Muscle layer of colon (tissue), 2 donors: Measurements from ENCODE around the gene CISD1.
"Not testable (repeated sequence)": the region's sequence is repeated elsewhere in the genome, so short reads cannot be mapped to it uniquely, and the experiment has no call there.

Experiments used
- H3K27ac ChIP-seq: one replicate; pipeline ENCODE4 v1.7.0; 2013; ENCODE audit warnings: low read depth, mild to moderate bottlenecking, low read length, moderate library complexity
- H3K27me3 ChIP-seq, 2 donors: one replicate each; pipeline ENCODE4 v1.7.0; 2013; ENCODE audit warnings: low read length in 2 of 2, mild to moderate bottlenecking in 2 of 2; ENCODE audit not compliant: insufficient read depth in 2 of 2, control insufficient read depth in 1 of 2
- H3K36me3 ChIP-seq: one replicate; pipeline ENCODE4 v1.7.0; 2013; ENCODE audit warnings: mild to moderate bottlenecking, low read length; ENCODE audit not compliant: insufficient read depth
- H3K4me1 ChIP-seq: one replicate; pipeline ENCODE4 v1.7.0; 2013; ENCODE audit warnings: mild to moderate bottlenecking, low read length; ENCODE audit not compliant: insufficient read depth
- H3K4me3 ChIP-seq, 2 donors: one replicate each; pipeline ENCODE4 v1.7.0; 2013; ENCODE audit warnings: low read length in 2 of 2, low read depth in 1 of 2, mild to moderate bottlenecking in 1 of 2, moderate library complexity in 1 of 2
- H3K9ac ChIP-seq: one replicate; pipeline ENCODE4 v1.7.0; 2013; ENCODE audit warnings: low read length
- H3K9me3 ChIP-seq: one replicate; pipeline ENCODE4 v1.7.0; 2013; ENCODE audit warnings: mild to moderate bottlenecking, low read length
- donor health status: abdominal sarcoma.
- donor health status: Adenocarcinoma of cecum.

Gene CISD1

DNA sequence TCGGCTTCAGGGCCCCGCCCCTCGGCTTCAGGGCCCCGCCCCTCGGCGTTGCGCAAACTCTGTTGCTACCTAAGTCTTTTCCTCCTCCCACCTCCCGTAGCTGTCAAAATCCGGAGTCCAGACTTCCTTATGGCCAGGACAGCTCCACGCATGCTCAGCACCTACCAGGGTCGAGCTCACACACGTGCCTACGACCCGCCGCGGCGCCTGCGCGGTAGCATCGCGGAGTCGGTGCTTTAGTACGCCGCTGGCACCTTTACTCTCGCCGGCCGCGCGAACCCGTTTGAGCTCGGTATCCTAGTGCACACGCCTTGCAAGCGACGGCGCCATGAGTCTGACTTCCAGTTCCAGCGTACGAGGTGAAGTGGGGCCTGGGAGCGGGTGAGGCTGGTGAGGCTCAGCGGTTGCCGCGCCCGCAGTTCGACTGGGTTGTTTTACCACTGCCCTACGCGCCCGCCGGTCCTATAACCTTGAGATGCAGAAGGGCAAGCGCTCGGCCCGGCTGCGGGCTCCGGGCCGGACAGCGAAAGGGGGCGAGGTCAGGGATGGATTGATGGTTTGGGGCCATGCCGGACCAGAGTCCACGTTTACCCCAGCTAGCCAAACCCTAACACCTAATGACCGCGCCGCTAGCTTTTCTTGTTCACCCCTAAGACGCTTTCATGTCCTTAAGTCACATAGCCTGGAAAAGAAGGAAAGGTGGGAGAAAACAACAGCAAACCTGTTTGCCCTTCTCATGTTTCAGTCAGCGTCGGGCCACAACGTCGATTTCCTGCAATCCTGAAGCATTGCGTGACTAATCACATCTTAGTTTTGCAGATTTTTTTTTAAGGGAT is at the start of gene CISD1:
Gene CISD1, plus strand, starts transcription at position 217 of the 836 bp plus-strand sequence. Its CDS starts 112 bp downstream, at position 329.
- Histone ChIP-seq H3K27ac (peak within 1 kb of the TSS; percentile 95), H3K27me3 (no peaks in the 10 kb centered on the region), H3K4me1 (peaks cover 15% of the 10 kb centered on the region), H3K4me3 (peak within 1 kb of the TSS; percentile 75 to 88), H3K9ac (peak within 1 kb of the TSS; percentile 69), H3K9me3 (no peaks in the 10 kb centered on the region), H3K36me3 (no peaks in the 10 kb centered on the region)

DNA sequence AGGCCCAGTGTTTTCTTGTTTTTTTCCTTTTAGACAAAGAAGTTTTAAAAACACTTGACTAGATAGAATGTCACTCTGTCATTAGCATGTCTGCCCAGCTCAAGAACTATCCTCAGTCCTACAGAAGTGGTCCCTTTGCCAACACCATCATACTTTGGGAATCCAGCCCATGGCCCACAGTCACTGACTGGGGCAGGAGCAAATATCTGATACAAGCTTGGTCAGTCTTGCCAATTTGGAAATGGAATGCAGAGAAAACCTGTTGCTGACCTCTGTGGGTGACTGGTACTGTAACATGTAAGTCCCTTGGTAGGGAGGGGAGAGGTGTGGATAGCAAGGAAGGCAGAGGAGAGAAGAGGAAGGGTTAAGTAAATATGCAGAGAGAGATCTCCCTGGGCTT is 49.1 kb upstream of the CISD1 start:
- H3K4me3 ChIP-seq = no peak overlapping the region

DNA sequence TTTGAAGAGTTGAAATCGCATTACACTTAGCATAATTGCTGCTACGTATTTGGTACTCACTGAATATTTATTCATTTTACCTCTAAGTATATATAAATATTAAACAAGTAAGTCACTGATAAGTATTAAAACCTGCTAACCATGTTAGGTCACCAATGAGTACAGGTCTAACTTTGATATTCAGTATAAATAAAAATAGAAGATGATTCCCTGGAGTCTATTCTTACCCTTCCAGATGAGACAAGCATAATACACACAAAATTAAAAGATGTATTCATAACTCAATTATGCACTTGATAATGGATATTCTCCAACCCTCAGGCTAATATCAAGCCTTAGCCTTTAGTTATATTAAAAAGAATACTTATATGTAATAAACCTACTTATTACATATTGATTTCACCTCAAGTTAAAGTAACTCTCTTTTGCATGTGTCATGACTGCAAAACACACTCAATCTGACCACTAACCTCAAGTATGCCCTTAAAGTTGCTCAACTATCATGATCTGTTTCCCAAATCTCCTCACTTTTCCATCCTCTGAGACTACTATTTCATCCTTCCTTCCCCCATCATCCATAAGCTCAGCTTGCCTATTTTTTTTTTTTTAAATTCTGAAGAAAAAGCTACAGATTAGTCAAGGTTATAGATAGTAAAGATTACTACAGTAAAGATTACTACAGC is 48.1 kb upstream of the CISD1 start:
- peaks cover 2% of the 10 kb centered on the region for H3K36me3 ChIP-seq
- H3K27me3 ChIP-seq = no peaks in the 10 kb centered on the region
- no peak overlapping the region for H3K4me3 ChIP-seq
- H3K27ac ChIP-seq = no peak overlapping the region
- H3K9me3 ChIP-seq = no peaks in the 10 kb centered on the region
- H3K9ac ChIP-seq = no peak overlapping the region
- H3K4me1 ChIP-seq = no peaks in the 10 kb centered on the region

More for the DNA sequence above, 49.1 kb upstream of the CISD1 start:
- Histone ChIP-seq H3K27ac (no peak overlapping the region), H3K27me3 (no peaks in the 10 kb centered on the region), H3K4me1 (no peaks in the 10 kb centered on the region), H3K9me3 (no peaks in the 10 kb centered on the region), H3K9ac (no peak overlapping the region), H3K36me3 (no peaks in the 10 kb centered on the region)

DNA sequence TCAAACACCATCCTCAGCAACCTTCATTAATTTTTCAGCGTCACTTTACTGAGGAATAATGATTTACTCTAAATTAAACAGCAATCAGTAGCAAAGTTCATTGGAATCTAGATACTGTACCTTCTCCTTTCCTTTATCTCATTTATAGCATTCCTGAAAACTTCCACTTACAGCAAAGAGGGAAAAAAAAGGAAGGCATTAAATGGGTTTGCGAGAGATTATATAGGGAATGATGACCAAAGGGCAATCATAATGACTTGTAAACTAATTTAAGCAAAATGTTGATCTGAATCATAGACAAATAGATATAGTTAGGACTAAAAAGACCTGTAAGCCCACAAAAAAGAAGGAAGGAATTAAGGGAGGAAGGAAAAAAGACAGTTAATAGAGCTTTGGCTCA is 43.3 kb upstream of the CISD1 start:
- H3K9ac ChIP-seq = no peak overlapping the region
- no peaks in the 10 kb centered on the region for H3K27me3 ChIP-seq
- H3K36me3 ChIP-seq = peaks cover 9% of the 10 kb centered on the region
- no peaks in the 10 kb centered on the region for H3K4me1 ChIP-seq
- no peak overlapping the region for H3K4me3 ChIP-seq
- no peak overlapping the region for H3K27ac ChIP-seq
- no peaks in the 10 kb centered on the region for H3K9me3 ChIP-seq

DNA sequence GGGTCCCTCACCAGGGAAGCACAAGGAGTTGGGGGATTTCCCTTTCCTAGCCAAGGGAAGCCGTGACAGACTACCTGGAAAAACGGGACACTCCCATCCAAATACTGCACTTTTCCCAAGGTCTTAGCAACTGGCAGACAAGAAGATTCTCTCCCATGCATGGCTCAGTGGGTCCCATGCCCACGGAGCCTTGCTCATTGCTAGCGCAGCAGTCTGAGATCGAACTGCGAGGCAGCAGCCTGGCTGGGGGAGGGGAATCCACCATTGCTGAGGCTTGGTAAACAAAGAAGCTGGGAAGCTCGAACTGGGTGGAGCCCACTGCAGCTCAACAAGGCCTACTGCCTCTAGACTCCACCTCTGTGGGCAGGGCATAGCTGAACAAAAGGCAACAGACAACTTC is 39.1 kb upstream of the CISD1 start:
- H3K4me1 ChIP-seq, H3K9ac ChIP-seq, H3K27me3 ChIP-seq, H3K36me3 ChIP-seq, H3K9me3 ChIP-seq, H3K27ac ChIP-seq, H3K4me3 ChIP-seq: not testable (repeated sequence)

DNA sequence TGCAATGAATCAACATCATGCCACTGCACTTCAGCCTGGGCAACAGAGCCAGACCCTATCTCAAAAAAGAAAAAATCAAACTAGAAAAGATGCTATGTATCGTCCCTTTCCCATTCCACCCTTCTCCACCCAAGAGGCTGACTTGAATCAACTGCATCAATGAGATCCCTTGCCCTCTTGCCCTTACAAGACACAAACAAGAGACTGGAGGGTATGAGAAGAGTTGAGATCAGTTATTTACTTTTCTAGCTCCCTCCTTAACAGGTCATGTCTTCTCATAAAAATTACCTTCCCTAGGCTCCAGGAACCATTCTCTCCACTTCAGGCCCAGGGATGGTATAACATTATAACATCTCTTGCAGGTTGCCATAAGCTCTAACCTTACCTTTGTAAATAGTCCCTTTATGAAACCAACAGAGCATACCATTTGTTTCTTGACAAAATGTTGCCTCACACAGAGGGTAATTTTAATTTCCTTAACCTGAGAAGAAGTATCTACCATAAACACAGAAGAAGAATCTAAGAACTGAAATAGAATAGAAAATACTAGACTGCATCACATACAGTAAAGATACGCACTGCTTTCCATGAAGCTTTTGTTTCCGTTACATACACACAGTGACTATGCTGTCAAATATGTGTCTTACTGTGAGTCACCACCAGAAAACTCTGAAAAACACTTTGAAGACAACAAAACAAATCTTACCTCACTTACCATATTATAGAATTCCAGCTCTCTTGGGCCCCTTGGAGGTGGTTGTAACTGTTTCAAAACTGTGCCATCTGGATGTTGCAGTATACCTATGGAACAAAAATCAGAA is 31.7 kb upstream of the CISD1 start:
- H3K36me3 ChIP-seq = no peaks in the 10 kb centered on the region
- H3K9me3 ChIP-seq = no peaks in the 10 kb centered on the region
- no peaks in the 10 kb centered on the region for H3K27me3 ChIP-seq
- no peaks in the 10 kb centered on the region for H3K4me1 ChIP-seq
- H3K9ac ChIP-seq = no peak overlapping the region
- no peak overlapping the region for H3K4me3 ChIP-seq
- H3K27ac ChIP-seq = no peak overlapping the region

DNA sequence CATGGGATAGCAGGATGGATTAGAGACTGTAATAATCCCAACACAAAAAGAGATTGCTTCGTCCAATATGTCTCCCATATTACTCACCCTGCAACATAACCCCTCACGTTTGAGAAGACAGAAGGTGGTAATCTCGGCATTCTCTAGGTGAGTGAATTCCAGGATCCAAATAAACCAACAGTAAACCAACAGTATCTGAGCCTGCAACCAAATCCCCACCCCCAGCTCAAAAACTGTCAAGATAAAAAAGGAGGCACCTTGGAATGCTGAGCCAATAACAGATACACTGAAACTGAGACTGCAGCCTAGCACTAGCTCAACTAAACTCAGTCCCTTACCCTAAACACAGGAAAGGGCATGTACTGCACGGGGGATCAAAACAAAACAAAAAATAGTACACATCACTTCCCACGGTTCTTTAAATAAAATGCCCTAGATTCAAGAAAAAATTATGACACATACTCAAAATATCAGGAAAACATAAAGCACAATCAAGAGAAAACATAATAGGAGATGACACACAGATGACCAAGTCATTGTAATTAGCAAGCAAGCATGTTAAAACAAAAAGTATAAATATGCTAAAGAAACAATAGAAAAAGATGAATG is 29.3 kb upstream of the CISD1 start:
- no peaks in the 10 kb centered on the region for H3K4me1 ChIP-seq

DNA sequence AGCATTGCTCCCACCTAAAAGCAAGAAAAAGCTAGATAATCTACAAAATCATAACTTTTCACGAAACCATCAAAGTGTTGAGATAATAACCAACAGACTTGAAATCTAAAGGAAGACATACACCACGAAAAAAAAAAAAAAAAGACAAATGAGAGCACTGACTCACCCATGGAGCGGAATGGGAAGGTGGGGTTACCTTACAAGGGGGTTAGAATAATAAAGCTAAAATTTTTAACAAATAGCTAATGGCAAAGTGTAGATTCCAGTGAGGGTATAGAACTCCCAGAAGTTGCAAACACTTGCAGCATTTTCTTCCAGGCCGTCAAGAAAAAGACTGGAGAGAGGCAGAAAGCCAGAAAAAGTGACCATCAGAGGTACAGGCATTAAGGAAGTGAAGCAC is 28.4 kb upstream of the CISD1 start:
- Histone ChIP-seq H3K27ac (no peak overlapping the region), H3K9me3 (no peaks in the 10 kb centered on the region), H3K36me3 (no peaks in the 10 kb centered on the region), H3K27me3 (no peaks in the 10 kb centered on the region), H3K4me1 (no peaks in the 10 kb centered on the region), H3K4me3 (no peak overlapping the region), H3K9ac (no peak overlapping the region)

More for the DNA sequence above, 29.3 kb upstream of the CISD1 start:
- H3K4me3 ChIP-seq = no peak overlapping the region
- H3K9me3 ChIP-seq = no peaks in the 10 kb centered on the region
- no peak overlapping the region for H3K27ac ChIP-seq
- no peaks in the 10 kb centered on the region for H3K36me3 ChIP-seq
- H3K27me3 ChIP-seq = no peaks in the 10 kb centered on the region
- H3K9ac ChIP-seq = no peak overlapping the region

DNA sequence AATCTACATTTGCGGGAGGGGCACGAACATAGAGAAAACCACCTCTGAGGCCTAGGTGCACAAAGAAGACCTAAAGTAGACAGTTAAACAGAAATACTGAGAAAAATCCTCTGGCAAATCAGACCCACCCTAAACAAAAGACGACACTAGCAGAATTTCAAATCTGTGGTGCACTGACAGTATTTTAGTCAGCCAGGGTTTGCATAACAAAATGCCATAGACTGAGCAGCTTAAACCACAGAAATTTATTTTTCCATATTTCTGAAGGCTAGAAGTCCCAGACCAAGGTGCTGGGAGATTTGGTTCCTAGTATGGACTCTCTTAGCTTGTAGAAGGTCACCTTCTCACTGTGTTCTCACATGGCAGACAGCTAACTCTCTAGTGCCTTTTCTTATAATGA is 27.6 kb upstream of the CISD1 start:
- no peak overlapping the region for H3K4me3 ChIP-seq
- H3K4me1 ChIP-seq = no peaks in the 10 kb centered on the region
- H3K9ac ChIP-seq = no peak overlapping the region
- no peaks in the 10 kb centered on the region for H3K9me3 ChIP-seq
- no peak overlapping the region for H3K27ac ChIP-seq
- no peaks in the 10 kb centered on the region for H3K27me3 ChIP-seq
- no peaks in the 10 kb centered on the region for H3K36me3 ChIP-seq

DNA sequence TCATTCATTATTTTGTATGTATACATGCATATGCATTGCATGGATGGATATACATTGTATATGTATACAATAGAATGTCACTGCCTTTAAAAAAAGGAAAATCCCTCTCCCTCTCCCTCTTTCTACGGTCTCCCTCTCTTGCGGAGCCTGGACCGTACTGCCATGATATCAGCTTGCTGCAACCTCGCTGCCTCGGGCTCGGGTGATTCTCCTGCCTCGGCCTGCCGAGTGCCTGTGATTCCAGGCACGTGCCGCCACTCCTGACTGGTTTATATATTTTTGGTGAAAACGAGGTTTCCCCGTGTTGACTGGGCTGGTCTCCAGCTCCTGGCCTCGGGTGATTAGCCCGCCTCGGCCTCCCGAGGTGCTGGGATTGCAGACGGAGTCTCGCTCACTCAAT is 25.7 kb upstream of the CISD1 start:
- Histone ChIP-seq H3K27ac (no peak overlapping the region), H3K9me3 (no peaks in the 10 kb centered on the region), H3K9ac (no peak overlapping the region), H3K4me1 (no peaks in the 10 kb centered on the region), H3K36me3 (no peaks in the 10 kb centered on the region), H3K27me3 (no peaks in the 10 kb centered on the region), H3K4me3 (no peak overlapping the region)

DNA sequence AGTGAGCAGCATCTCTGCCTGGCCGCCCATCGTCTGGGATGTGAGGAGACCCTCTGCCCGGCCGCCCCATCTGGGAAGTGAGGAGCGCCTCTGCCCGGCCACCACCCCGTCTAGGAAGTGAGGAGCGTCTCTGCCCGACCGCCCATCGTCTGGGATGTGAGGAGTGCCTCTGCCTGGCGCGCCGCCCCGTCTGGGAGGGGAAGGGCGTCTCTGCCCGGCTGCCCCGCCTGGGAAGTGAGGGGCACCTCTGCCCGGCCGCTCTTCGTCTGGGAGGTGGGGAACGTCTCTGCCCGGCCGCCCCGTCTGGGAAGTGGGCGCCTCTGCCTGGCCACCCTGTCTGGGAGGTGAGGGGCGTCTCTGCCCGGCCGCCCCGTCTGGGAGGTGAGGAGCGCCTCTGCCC is 25.2 kb upstream of the CISD1 start:
- not testable (repeated sequence) for H3K9me3 ChIP-seq, H3K9ac ChIP-seq, H3K27me3 ChIP-seq, H3K27ac ChIP-seq, H3K4me1 ChIP-seq, H3K36me3 ChIP-seq, H3K4me3 ChIP-seq
